ENCODE measurements around the gene ATP6V1C2.
"Not testable (repeated sequence)": the region's sequence is repeated elsewhere in the genome, so short reads cannot be mapped to it uniquely, and the experiment has no call there.

DNA sequence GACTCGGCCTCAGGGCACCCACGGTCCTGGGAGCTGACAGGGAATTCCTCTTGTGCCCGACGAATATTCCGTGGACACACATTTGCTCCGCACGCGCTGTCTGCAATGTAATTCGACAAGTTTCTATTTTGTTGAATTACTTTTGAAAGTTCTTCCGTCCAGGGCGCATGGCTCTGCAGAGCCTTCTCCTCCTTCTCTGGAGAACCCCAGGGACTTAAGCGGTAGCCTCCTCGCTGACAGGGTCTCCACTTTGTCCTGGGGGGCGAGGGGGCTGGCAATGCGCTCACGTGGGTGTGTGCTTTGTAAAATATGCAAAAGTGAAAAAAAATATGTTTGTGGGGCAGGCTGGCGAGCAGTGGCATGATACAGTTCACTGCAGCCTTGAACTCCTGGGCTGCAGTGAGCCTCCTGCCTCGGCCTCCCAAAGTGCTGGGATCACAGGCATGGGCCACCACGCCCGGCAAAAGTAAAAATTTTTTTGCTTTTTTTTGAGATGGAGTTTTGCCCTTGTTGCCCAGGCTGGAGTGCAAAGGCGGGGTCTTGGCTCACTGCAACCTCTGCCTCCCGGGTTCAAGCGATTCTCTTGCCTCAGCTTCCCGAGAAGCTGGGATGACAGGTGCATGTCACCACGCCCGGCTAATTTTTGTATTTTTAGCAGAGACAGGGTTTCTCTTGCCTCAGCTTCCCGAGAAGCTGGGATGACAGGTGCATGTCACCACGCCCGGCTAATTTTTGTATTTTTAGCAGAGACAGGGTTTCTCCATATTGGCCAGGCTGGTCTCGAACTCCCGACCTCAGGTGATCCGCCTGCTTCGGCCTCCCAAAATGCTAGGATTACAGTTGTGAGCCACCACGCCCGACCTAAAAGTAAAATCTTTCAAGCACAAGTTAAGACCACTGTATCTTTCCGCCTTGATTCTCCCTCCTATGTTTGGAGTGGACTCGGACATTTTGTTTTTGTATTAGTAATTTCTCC, 92.0 kb downstream of the ATP6V1C2 start:
- TF ChIP-seq CTCF (IDR thresholded peaks at IDR 0.05 in 2 of 3, conservative IDR thresholded peaks at IDR 0.05 in 1 of 3; ENCODE audit: borderline replicate concordance in 1 of 3, insufficient read depth in 1 of 3, low read depth in 2 of 3, low read length in 2 of 3); POLR2A (IDR thresholded peaks at IDR 0.05; ENCODE audit: borderline replicate concordance, extremely low read depth, insufficient read depth, insufficient read length); EZH2 (IDR thresholded peaks at IDR 0.05); CEBPB (IDR thresholded peaks at IDR 0.05; ENCODE audit: low read depth); SP1 (IDR thresholded peaks at IDR 0.05; ENCODE audit: low read depth); FOSL1 (IDR thresholded peaks at IDR 0.05; ENCODE audit: low read depth); REST (IDR thresholded peaks at IDR 0.05; ENCODE audit: low read depth); EZH2phosphoT487 (IDR thresholded peaks at IDR 0.05; ENCODE audit: borderline replicate concordance); RAD21 (IDR thresholded peaks at IDR 0.05; ENCODE audit: low read depth): not testable (repeated sequence)
- TF ChIP-seq, protein P1, sequence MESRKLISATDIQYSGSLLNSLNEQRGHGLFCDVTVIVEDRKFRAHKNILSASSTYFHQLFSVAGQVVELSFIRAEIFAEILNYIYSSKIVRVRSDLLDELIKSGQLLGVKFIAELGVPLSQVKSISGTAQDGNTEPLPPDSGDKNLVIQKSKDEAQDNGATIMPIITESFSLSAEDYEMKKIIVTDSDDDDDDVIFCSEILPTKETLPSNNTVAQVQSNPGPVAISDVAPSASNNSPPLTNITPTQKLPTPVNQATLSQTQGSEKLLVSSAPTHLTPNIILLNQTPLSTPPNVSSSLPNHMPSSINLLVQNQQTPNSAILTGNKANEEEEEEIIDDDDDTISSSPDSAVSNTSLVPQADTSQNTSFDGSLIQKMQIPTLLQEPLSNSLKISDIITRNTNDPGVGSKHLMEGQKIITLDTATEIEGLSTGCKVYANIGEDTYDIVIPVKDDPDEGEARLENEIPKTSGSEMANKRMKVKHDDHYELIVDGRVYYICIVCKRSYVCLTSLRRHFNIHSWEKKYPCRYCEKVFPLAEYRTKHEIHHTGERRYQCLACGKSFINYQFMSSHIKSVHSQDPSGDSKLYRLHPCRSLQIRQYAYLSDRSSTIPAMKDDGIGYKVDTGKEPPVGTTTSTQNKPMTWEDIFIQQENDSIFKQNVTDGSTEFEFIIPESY (IDR thresholded peaks at IDR 0.05; ENCODE audit: extremely low read depth, insufficient replicate concordance, low read length): not testable (repeated sequence)

All from HCT116 (cell line).